GM23338 (cell line): ENCODE results near the gene ZNF202.

Source experiments
- CREB1 ChIP-seq: fragments of 250-450 bp; sonication (Bioruptor Pico); IDR thresholded peaks from 2 replicates; pipeline ENCODE4 v1.5.0; 2020; ENCODE audit warnings: low read depth, mild to moderate bottlenecking, moderate library complexity
- EZH2 ChIP-seq: fragments of 200-600 bp; sonication (generic); IDR thresholded peaks from one replicate; pipeline ENCODE4 v1.8.0; 2017; ENCODE audit warnings: antibody characterized with exemption, mild to moderate bottlenecking, low read depth; ENCODE audit not compliant: unreplicated experiment
- EZH2phosphoT487 ChIP-seq: fragments of 200-600 bp; sonication (generic); IDR thresholded peaks from one replicate; pipeline ENCODE4 v1.8.1; 2018; ENCODE audit warnings: antibody characterized with exemption; ENCODE audit not compliant: unreplicated experiment
- JUNB ChIP-seq: IDR thresholded peaks from one replicate; pipeline ENCODE4 v1.6.1; 2016; ENCODE audit warnings: antibody characterized with exemption; ENCODE audit not compliant: unreplicated experiment
- NANOG ChIP-seq: IDR thresholded peaks from 2 replicates; pipeline ENCODE4 v1.6.1; 2016; ENCODE audit warnings: antibody characterized with exemption, borderline replicate concordance
- POLR2AphosphoS5 ChIP-seq: IDR thresholded peaks from 2 replicates; pipeline ENCODE4 v1.6.1; 2016; ENCODE audit warnings: antibody characterized with exemption, low read depth
- STAT1 ChIP-seq: IDR thresholded peaks from one replicate; pipeline ENCODE4 v1.6.1; 2016; ENCODE audit warnings: antibody characterized with exemption; ENCODE audit not compliant: unreplicated experiment
- ZNF114 ChIP-seq: fragments of 250-450 bp; sonication (Bioruptor Pico); IDR thresholded peaks from 2 replicates; pipeline ENCODE4 v1.5.0; 2020; ENCODE audit warnings: mild to moderate bottlenecking, moderate library complexity
- TF ChIP-seq, protein P1 (sequence below), 2 experiments: fragments of 200-600 bp in 1 of 2; sonication (generic) in 1 of 2; conservative IDR thresholded peaks; 2 replicates each; pipeline versions ENCODE4 v1.5.1 to v1.6.1; 2016 to 2017; ENCODE audit warnings: antibody characterized with exemption in 2 of 2, low read depth in 2 of 2, mild to moderate bottlenecking in 2 of 2, moderate library complexity in 1 of 2
- TF ChIP-seq, protein P2 (sequence below): IDR thresholded peaks from one replicate; pipeline ENCODE4 v1.6.1; 2018; ENCODE audit warnings: antibody characterized with exemption; ENCODE audit not compliant: unreplicated experiment
- TF ChIP-seq, protein P3 (sequence below): IDR thresholded peaks from 2 replicates; pipeline ENCODE4 v1.6.1; 2016; ENCODE audit warnings: antibody characterized with exemption

DNA sequence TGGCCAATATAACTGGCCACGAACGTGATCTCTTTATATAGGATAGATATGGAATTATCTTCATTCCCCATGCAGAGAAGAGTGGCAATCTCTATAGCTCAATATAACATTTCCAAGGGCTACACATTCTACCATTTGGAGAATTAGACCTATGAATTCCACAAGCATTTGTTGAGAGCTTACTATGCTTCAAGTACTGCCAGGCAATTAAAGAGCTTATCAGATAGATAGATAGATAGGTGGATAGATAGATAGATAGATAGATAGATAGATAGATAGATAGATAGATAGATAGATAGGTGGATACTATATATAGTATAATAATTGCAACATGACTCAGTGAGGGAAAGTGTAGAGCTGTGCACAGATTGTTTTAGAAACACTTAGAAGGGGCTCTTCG is 14.4 kb upstream of the ZNF202 start:
- TF ChIP-seq EZH2phosphoT487: no peak
- TF ChIP-seq, protein P1, sequence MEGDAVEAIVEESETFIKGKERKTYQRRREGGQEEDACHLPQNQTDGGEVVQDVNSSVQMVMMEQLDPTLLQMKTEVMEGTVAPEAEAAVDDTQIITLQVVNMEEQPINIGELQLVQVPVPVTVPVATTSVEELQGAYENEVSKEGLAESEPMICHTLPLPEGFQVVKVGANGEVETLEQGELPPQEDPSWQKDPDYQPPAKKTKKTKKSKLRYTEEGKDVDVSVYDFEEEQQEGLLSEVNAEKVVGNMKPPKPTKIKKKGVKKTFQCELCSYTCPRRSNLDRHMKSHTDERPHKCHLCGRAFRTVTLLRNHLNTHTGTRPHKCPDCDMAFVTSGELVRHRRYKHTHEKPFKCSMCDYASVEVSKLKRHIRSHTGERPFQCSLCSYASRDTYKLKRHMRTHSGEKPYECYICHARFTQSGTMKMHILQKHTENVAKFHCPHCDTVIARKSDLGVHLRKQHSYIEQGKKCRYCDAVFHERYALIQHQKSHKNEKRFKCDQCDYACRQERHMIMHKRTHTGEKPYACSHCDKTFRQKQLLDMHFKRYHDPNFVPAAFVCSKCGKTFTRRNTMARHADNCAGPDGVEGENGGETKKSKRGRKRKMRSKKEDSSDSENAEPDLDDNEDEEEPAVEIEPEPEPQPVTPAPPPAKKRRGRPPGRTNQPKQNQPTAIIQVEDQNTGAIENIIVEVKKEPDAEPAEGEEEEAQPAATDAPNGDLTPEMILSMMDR (conservative IDR thresholded peaks at IDR 0.05; ENCODE audit: low read depth in 2 of 2): no peak
- TF ChIP-seq POLR2AphosphoS5: no peak
- TF ChIP-seq EZH2: no peak
- TF ChIP-seq, protein P2, sequence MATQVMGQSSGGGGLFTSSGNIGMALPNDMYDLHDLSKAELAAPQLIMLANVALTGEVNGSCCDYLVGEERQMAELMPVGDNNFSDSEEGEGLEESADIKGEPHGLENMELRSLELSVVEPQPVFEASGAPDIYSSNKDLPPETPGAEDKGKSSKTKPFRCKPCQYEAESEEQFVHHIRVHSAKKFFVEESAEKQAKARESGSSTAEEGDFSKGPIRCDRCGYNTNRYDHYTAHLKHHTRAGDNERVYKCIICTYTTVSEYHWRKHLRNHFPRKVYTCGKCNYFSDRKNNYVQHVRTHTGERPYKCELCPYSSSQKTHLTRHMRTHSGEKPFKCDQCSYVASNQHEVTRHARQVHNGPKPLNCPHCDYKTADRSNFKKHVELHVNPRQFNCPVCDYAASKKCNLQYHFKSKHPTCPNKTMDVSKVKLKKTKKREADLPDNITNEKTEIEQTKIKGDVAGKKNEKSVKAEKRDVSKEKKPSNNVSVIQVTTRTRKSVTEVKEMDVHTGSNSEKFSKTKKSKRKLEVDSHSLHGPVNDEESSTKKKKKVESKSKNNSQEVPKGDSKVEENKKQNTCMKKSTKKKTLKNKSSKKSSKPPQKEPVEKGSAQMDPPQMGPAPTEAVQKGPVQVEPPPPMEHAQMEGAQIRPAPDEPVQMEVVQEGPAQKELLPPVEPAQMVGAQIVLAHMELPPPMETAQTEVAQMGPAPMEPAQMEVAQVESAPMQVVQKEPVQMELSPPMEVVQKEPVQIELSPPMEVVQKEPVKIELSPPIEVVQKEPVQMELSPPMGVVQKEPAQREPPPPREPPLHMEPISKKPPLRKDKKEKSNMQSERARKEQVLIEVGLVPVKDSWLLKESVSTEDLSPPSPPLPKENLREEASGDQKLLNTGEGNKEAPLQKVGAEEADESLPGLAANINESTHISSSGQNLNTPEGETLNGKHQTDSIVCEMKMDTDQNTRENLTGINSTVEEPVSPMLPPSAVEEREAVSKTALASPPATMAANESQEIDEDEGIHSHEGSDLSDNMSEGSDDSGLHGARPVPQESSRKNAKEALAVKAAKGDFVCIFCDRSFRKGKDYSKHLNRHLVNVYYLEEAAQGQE: no peak
- TF ChIP-seq JUNB: no peak
- no peak for TF ChIP-seq STAT1
- TF ChIP-seq CREB1 (CRISPR knock-in tag): no peak
- TF ChIP-seq, protein P3, sequence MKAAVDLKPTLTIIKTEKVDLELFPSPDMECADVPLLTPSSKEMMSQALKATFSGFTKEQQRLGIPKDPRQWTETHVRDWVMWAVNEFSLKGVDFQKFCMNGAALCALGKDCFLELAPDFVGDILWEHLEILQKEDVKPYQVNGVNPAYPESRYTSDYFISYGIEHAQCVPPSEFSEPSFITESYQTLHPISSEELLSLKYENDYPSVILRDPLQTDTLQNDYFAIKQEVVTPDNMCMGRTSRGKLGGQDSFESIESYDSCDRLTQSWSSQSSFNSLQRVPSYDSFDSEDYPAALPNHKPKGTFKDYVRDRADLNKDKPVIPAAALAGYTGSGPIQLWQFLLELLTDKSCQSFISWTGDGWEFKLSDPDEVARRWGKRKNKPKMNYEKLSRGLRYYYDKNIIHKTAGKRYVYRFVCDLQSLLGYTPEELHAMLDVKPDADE: no peak
- TF ChIP-seq ZNF114 (CRISPR knock-in tag): no peak
- TF ChIP-seq NANOG: no peak
